Activated gamma-delta T cell treated with anti-CD3 and anti-CD28 coated beads, Interleukin-2, amount 50 U/mL, for 16 hours (primary cell): ENCODE data around the gene CSK.

ENCODE experiments used
- DNase-seq: peaks from one replicate; pipeline ENCODE4 v3.0.0-alpha.2; 2020; ENCODE audit warnings: low read depth

CSK gene

DNA sequence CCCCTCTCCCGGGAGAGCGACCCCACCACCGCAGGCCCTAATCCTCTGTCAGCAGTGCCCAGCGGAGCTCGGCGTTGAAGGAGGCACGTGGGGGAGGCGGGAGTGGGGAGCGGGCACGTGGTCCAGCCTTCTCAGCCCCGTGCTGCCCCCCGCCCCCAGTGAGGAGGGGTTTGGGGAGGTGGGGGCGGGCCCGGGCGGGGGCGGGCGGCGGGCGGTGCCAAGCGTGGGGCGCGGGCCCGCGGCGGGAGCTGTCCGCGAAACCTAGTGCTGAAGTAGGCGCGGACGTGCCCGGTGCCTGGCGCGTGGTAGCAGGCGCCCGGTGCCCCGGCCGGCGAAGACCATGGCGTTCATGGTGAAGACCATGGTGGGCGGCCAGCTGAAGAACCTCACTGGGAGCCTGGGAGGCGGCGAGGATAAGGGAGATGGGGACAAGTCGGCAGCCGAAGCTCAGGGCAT is 44.5 kb downstream of the CSK start, which contains the start of gene CPLX3:
Gene CPLX3, plus strand, starts transcription at position 264 of the 456 bp plus-strand sequence. Its CDS starts 77 bp downstream, at position 341.
- no peak for DNase-seq

DNA sequence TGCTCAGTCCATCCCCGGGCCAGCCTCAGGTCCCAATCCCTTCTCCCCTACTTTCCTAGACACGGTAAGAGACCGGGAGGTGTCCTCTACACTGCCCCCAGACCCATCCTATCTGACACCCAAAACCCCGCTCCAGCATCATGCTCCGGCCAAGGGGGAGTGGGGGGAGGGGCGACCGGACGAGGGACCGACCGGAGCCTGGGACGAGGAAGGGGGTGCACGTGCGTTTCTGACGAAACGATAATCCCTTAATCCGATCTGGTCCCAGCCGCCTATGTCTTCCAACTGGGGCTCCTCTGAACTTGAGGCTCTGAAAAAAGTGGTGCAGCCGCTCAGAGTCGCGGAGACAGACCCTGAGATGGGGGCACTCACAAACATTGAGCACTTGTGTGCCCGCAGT is 45.0 kb downstream of the CSK start:
- no peak for DNase-seq

DNA sequence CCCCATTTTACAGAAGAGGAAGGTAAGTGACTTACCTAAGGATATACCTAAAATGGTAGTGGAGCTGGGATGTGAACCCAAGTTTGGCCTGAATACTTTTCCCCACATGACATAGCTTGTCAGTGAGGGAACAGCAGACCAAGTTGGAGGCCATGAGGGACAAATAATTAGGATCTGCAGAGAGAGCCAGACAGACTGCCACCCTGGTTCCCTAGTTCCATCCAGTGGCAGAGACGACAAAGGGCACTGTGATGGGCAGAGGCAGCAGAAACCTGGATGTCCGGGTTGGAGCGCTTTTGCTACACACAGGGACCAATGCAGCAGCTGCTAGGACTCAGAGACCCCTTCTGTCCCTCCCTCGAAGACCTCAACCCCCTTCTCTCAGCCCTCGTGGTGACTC is 45.7 kb downstream of the CSK start:
- no peak for DNase-seq

DNA sequence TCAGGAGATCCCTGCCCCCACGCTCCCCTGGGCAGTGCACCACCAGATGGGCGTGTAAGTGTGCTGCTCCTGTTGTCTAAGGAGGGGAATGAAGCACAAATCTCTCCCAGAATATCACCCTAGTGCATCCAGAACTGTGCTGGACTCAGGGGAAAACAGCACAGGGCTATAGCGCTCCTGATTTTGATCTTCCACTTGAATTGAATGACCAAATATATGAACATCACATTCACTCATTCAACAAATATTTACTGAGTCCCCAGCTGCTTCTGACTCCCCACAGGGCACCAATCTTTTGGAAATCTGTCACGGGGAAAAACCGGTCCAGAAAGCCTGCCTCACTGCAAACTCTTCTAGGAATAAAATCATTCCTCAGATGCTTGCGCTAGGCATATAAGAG is 47.0 kb downstream of the CSK start:
- no peak for DNase-seq

DNA sequence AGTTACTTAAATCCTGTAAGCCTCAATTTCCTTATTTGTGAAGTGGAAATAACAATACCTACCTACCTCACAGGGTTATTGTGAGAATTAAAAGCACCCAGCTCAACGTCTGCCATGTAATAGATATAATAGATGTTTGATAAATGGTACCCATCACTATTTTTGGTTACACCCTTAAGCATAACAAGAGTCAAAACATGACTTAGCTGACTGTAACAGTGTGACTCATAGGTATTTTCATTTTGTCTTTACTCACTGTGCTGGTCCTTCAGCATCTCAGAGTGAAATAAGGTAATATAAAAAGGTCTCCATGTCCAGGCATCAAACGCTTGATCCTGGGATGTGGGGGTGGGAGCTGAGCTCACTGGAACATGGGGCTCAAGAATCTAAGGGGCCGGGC is 47.6 kb downstream of the CSK start:
- no peak for DNase-seq

DNA sequence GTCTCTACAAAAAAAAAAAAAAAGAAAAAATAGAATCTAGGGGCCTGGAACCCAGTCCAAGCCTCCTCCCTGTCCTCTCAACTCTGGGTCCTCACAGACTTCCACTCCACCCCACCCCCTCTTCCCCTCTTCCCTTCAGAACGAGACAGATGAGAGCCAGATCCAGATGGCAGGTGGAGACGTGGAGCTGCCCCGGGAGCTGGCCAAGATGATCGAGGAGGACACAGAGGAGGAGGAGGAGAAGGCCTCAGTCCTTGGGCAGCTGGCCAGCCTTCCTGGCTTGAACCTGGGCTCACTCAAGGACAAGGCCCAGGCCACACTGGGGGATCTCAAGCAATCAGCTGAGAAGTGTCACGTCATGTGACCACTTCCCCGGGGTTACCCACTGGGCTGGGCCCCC is 48.1 kb downstream of the CSK start:
- DNase-seq, result no peak

DNA sequence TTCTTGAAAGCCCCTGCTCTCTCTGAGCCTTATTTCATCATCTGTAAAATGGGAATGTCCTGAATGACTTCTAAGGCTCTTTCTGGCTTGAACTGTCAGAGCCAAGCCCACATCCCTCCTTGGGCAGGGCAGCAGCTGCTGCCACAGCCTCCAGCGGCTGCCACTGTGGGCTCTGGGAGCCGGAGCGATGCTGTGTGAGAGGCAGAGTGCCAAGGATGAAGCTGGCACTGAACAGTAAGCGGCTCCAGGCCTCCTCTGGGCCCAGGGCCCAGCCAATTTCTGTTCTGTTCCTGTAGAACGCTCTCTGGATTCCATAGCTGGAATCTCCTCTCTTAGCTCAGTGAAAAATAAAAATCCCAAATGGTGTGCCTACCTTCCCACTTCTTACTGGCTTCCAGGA is 49.0 kb downstream of the CSK start:
- no peak for DNase-seq

DNA sequence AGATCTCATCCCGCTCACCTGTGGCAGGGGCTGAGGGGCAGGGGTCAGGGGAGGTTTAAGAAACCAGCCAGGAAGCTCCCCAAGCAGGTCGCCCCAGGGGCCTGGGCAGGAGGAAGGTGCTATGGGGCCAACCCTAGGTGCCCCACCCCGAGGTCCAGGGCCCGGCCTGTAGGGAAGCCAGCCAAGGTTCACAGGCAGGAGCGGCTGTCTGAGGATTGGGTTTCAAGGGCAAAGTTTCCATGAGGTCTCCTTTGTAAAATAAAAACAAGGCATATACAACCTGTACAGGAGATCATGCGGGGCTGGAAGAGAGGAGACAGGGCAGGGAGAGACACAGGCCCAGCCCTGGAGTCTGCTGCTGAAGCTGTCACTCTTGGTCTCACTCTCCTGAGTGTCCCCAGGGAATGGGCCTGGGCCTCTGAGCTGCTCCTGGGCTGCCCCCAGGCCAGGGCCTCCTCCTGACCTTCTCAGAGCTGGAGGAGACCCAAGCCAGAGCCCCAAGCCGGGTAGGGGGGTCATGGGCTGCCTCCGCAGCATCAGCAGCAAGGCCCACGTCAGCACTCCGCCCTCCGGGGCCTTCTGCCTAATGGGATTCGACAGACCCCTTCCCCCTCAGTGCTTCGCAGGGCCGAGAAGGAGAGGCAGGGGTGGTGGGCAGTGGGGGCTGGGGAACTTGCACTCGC is 50.1 kb downstream of the CSK start:
- DNase-seq, result no peak

DNA sequence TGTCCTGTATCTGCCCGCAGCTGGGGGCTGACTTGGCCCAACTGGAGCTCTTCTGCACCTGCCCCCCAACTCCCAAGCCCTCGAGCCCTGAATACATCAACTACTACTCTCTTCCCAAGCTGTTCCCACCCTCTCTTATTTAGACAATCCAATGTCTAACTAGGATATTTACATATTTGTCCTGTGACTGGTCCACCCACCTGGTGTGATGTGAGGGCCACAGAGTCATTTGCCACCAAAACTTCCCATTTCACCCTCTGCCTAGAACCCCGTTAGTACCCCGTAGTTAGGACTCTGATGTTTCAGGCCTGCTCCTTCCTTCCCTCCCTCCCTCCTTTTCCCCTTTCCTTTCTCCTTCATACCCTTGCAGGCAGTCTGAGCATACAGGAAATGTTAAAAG is 50.9 kb downstream of the CSK start:
- no peak for DNase-seq

DNA sequence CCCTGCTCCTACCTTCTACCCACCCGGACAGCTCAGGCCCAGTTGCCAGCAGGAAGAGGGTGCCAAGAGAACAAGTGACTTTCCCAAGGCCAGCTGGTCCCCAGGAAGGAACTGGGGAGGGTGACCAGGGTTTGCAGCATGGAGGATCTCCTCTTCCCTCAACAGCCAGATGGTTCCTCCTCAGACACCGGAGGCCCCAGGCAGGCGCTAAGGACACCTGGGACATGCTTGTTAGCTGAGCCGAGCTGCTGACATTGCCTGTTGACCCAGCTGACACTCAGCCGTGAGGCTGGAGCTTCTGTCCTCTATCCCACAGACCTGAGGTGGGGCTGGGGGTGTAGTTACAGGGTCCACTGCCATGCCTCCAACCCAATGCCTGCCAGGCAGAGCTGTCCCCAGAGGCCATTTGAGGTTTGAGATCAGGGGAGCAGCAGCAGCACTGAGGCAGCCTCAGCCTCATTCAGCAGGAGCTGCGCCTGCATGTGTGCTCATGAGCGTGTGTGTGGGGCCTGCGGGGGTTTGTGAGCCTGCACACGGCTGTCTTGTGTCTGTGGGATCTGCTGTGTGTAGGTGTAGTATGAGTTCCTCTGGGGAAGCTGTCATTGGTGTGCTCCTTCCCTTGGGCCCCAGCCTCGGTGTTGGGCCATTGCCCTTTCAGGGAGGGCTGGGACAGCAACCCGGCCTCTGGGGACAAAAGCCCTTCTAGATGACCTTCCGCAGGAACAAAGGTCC is 51.7 kb downstream of the CSK start:
- DNase-seq, result no peak

DNA sequence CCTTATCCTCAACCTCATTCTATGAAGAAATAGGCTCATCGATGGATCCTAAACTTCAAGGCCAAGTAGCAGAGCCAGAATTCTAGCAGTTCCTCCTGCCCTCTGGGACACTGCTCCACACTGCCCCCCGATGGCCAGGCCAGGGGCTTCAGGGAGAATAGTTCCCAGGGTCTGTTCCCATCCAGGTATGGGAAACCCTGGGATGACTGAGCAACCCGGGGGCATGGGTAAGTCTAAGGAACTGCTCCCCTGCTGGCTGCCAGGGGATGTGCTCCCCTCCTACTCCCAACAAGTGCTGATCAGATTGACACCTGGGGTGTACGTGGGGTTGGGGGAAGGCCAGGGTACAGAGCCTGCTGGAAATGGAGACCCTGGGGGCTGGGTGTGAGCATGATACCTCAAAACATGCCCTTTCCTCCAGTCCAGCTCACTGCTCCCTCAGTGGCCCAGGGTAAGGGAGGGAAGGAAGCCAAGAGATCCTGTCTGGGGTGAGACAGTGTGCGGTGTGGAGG is 53.5 kb downstream of the CSK start:
- no peak for DNase-seq

DNA sequence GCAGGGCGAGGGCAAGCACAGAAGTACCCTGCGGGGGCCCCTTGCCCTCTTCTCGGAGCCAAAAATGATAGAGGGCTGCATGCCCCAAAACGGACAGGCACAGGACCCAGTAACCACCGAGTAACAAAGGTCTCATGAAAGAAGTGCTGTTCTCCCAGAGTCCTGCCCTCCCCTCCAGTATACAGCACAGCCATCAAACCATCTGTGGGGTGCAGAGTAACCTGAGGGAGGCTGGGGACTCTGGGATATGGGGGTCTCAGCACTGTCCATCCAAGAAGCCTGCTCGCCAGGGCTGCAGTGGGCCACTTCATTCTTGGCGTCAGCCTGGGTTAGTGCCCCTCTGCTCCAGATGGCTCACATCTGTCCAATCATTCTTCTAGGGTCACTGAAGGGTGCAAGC is 55.0 kb downstream of the CSK start:
- DNase-seq, result no peak

DNA sequence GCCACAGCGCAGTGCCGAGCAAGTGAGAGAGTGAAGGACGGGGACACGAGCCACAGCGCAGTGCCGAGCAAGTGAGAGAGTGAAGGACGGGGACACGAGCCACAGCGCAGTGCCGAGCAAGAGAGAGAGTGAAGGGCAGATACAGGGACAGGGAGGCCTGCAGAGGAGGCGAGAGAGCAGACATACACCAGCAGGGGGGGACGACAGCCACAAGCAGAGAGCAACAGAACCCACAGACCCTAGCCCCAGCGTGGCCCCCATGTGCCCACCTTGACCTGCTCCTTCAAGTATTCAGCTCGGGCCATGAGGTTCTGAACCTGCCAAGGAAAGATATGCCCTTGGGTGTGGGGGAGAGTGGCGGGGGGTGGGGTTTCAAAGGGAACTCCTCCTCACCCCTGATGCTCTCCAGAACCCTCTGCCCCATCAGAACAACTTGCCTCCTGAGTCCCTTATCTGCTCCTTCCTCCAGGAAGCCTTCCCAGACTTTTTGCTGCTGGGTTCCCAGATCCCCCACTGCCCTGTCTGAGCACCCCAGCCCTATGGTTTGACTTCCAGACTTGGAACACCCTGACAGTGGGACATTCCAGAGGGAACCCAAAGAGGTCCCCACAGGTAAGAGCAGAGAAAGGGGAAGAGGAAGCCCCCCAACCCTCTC is 55.7 kb downstream of the CSK start:
- no peak for DNase-seq

DNA sequence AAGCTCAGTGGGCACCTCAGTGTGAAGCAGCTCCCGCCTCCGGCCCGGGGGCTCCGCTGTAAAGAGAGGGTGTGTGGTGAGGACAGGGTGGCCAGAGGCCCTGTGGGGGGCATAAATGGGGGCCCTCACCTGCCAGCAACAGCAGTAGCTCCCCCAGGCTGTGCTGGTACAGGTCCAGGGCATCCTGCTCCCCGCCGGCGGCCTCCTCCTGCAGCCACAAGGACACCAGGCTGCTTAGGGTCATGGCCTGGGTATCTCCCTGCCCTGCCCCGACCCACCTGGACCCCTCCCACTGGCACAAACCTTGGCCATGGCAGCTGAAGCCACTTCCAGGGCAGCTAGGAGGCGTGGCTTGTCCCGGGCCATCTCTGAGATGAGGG is 56.2 kb downstream of the CSK start:
- no peak for DNase-seq

DNA sequence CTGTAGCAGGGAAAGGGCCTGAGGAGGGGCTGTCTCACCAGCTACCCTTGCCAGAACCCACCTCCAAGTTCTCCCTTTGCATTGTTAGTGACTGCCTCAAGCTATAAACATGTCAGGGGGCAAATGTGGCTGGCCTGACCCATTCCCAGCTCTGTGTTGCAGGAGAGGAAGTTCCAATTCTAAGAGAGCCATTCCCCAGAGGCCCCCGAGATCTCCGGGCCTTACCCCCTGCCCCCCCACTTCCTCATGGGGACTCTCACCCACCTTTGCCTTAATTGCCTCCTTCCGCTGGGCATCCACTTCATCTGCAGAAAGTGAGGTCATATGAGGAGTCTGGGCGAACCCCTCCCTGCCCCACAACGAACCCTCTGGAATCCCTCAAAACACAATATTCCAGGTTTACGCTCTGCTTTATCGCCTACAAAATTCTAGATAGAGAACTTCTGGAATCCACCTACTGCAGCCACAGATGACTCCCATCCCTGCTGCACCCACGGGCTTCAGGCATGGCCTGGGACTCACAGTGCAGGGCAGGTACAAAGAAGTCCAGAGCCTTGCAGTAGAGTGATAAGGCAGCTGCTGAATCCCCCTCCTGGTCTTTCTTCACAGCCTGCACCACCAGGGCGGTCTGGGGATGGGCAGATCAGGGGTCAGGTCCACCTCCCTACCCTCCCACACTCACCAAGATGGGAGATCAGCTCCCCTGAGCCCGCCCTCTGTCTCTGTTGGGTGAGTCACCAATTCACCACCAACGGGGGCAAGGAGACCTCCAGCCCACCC is 57.1 kb downstream of the CSK start:
- no peak for DNase-seq

DNA sequence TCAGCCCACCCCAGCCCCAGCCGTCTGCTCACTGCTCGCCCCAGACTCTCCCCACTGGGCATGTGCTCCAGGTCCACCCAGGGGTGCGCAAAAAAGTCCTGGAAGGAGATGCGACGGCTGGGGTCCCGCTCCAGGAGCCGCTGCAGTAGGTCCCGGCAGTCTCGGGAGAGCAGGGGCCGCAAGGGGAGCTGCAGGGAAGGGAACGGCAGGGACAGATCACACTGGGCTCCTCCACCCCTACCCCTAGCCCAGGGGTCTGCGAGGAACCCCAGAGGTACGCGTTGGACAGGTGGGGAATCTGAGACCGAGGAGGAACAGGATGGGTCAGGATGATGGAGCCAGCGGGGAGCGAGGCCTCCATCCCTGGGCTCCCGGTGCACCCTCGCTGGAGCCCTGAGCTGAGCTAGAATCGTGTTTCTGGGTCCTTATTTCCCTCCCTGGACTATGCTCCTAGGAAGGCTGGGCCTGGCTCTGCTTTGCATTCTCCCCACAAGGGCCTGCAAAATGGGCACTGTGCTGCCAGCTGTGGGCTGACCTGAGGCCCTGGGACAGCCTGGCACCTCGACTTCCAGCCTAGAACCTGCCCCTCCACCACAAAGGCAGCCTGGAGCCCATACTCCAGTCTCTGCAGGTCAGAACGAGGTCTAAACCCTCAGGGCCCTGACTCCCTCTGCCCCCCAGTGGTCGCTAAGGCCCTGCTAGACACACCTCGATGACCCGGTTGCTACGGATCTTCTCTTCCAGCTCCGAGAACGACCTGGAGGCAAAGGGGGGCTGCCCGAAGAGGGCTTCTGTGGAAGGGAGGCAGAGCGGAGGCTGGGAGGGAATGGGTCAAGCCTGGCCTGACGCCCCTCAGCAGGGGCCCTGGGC is 57.9 kb downstream of the CSK start:
- DNase-seq, result no peak

DNA sequence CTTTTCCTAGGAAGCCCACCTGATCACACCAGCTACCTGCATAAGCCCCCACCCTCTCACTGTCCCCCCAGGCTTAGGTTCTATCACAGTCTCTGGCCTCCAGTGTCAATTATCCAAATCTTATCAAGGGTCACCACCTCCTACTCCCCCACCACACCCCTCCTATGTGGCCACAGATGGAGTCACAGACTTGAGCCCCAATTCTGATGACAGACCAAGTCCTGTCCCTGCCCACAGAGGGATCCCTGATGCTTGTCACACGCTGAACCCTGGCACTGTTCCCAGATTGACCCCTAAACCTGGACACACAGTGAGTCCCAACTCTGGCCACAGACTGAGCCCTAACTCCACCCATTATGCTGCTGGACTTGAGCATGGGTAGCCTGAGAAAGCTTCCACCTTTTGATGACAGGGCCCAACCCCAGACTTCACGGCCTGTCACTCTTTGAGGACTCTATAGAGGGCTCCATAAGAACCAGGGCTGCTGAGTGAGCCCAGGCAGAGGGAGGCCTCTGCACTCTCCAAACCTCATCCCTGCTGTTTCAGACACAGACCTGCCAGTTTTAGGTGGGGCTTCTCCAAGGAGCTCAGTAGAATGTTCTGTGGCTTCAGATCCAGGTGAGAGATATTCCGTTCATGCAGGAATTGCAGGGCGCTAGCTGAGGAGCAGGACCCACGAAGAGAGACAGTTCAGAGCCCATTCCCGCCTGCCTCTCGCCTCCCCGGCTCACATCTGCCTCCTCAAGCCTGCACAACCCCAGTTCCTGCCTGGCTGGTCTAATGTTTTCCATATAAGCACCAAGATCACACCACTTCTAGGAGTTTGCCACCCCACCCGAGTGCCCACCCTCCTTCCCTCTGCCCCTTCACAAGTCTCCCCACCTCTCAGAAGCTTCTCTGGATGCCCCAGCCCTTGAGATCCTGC is 59.2 kb downstream of the CSK start:
- no peak for DNase-seq

DNA sequence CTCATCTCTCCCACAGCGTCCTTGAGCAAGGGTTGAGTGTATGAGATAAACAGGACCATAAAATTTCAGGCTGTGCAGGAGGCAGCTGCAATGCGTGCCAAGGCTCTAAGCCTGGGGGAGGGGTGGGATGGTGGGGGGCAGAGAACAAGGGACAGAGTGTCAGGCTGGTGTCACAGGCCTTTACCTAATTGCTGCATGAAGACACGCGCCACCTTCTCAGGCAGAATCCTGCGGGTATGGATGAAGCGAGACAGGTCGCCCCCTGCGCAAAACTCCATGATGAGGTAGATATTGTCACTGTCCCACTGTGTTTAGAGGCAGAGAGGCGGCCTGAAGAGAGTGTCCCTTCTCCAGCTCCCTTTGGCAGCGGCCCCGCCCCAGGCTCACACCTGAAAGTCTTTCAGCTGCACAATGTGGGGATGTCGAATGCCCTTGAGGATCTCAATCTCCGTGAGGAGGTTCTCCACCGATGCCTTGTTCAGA is 60.1 kb downstream of the CSK start:
- DNase-seq, result no peak

DNA sequence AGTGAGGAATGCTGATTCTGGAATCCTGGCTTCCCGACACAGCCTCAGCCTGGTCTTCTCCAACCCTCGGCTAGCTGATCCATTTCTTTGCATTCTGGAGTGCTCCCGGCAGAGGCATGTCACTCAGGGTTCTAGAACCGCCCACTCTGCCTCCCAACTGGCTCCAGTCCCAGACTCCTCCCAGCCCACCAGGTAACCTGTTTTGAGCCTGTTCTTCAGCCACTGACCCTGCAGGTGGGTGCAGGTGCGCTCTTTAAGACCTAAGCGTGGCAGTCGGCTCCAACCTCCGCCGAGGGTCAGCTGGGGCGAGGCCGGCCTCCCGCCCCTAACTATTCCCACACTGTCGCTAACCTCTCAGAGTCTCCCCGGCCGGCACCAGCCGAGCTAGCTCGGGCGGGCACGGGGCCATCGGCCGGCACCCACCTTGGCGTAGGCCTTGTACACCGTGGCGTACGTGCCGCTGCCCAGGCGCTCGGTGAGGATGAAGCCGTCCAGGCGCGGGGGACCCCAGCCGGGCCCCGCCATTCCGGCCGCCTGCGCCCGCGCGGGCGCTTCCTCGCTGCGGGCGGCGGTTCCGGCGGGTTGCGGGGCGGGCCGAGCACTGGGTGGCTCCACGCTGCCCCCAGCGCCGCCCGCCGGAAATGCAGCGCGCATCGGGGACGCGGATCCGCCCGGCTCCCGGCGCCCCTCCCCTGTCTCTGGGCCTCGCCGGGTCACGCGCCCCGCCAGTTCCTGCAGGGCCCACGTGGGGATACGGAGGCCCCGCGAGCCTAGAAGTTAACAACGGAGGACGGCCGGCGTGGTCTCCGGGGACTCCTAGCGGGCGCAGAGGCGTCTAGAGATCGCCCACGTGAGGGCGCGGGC is 60.9 kb downstream of the CSK start, which contains the start of gene ULK3:
Gene ULK3, minus strand, starts transcription at position 576 of the 864 bp plus-strand sequence. Its CDS starts 51 bp downstream, at position 525.
- peak; percentile 87 for DNase-seq
